CD14-positive monocyte (primary cell): ENCODE results near the gene TEX11. TPM values are rescaled to one million over a fixed set of nuclear protein-coding genes. Genes with fewer than 3 reads are reported as not detected.

Experiments used
- DNase-seq, 3 donors: peaks; one replicate each; pipeline ENCODE4 v3.0.0-alpha.2; 2011 to 2022
- H2AFZ ChIP-seq: 2 replicates; pipeline ENCODE4 v1.6.0; 2012; ENCODE audit warnings: mild to moderate bottlenecking, low read depth, low read length, inconsistent platforms; ENCODE audit not compliant: insufficient read depth, poor library complexity, severe bottlenecking
- H3K27ac ChIP-seq, 2 donors: 1 replicate in 1 of 2; 2 replicates in 1 of 2; pipeline ENCODE4 v1.5.1; 2012 to 2013; ENCODE audit warnings: low read length in 2 of 2, control low read depth in 1 of 2, inconsistent platforms in 1 of 2, low read depth in 1 of 2, mild to moderate bottlenecking in 1 of 2
- H3K27me3 ChIP-seq, 2 donors: one replicate each; pipeline versions ENCODE4 v1.6.0 to v1.6.1; 2011 to 2013; ENCODE audit warnings: low read length in 2 of 2; ENCODE audit not compliant: control insufficient read depth in 2 of 2, insufficient read depth in 2 of 2
- H3K36me3 ChIP-seq, 2 donors: replicated peaks in 1 of 2; 1 replicate in 1 of 2; 2 replicates in 1 of 2; pipeline versions ENCODE4 v1.5.1 to v1.6.1; 2012 to 2013; ENCODE audit warnings: low read length in 2 of 2, control low read depth in 1 of 2, inconsistent platforms in 1 of 2, mild to moderate bottlenecking in 1 of 2; ENCODE audit not compliant: insufficient read depth in 2 of 2, control insufficient read depth in 1 of 2
- H3K4me1 ChIP-seq, 2 donors: 1 replicate in 1 of 2; 2 replicates in 1 of 2; pipeline versions ENCODE4 v1.5.1 to v1.6.1; 2012 to 2013; ENCODE audit warnings: low read length in 2 of 2, control low read depth in 1 of 2, inconsistent platforms in 1 of 2, mild to moderate bottlenecking in 1 of 2, moderate library complexity in 1 of 2; ENCODE audit not compliant: insufficient read depth in 2 of 2, control insufficient read depth in 1 of 2
- H3K4me2 ChIP-seq: replicated peaks from 2 replicates; pipeline ENCODE3; 2012; ENCODE audit warnings: low read length, moderate library complexity, mild to moderate bottlenecking; ENCODE audit not compliant: poor library complexity, severe bottlenecking; ENCODE audit errors: extremely low read depth
- H3K4me3 ChIP-seq, 3 experiments: fragments of 200-600 bp in 1 of 3; sonication (generic) in 1 of 3; replicated peaks in 1 of 3; 1 replicate in 2 of 3; 2 replicates in 1 of 3; pipeline ENCODE4 v1.5.1; 2011 to 2013; ENCODE audit warnings: low read length in 3 of 3, mild to moderate bottlenecking in 3 of 3, control low read depth in 2 of 3, low read depth in 2 of 3, inconsistent platforms in 1 of 3, moderate library complexity in 1 of 3
- H3K79me2 ChIP-seq: 2 replicates; pipeline ENCODE4 v1.6.0; 2012; ENCODE audit warnings: mild to moderate bottlenecking, control low read depth, inconsistent platforms, low read length, moderate library complexity; ENCODE audit not compliant: insufficient read depth
- H3K9ac ChIP-seq: 2 replicates; pipeline ENCODE4 v1.6.0; 2017; ENCODE audit warnings: low read length, mild to moderate bottlenecking; ENCODE audit not compliant: insufficient read depth, poor library complexity, severe bottlenecking
- H3K9me3 ChIP-seq, 2 donors: replicated peaks in 1 of 2; 1 replicate in 1 of 2; 2 replicates in 1 of 2; pipeline versions ENCODE4 v1.5.1 to v1.6.1; 2012 to 2013; ENCODE audit warnings: low read length in 2 of 2, control low read depth in 1 of 2; ENCODE audit not compliant: control insufficient read depth in 1 of 2, insufficient read depth in 1 of 2
- H4K20me1 ChIP-seq: 2 replicates; pipeline ENCODE4 v1.6.0; 2012; ENCODE audit warnings: mild to moderate bottlenecking, low read length, control low read depth, moderate library complexity; ENCODE audit not compliant: insufficient read depth
- H3K27ac Mint-ChIP-seq, 7 donors: one replicate each; pipeline ENCODE4 v1.8.0; 2020; ENCODE audit warnings: mild to moderate bottlenecking in 7 of 7, mixed read lengths in 7 of 7, moderate library complexity in 6 of 7, inconsistent platforms in 2 of 7
- H3K27me3 Mint-ChIP-seq, 3 donors: one replicate each; pipeline ENCODE4 v1.8.0; 2021 to 2022; ENCODE audit warnings: low read depth in 3 of 3, mild to moderate bottlenecking in 3 of 3, mixed read lengths in 3 of 3, moderate library complexity in 3 of 3, inconsistent platforms in 1 of 3
- H3K36me3 Mint-ChIP-seq, 2 donors: one replicate each; pipeline ENCODE4 v1.8.0; 2020; ENCODE audit warnings: mixed read lengths in 2 of 2, inconsistent platforms in 1 of 2, mild to moderate bottlenecking in 1 of 2
- H3K4me1 Mint-ChIP-seq: one replicate; pipeline ENCODE4 v1.8.0; 2020; ENCODE audit warnings: mild to moderate bottlenecking, mixed read lengths
- H3K4me3 Mint-ChIP-seq, 2 donors: one replicate each; pipeline ENCODE4 v1.8.0; 2020; ENCODE audit warnings: mild to moderate bottlenecking in 2 of 2, mixed read lengths in 2 of 2, moderate library complexity in 1 of 2
- H3K9me3 Mint-ChIP-seq, 7 donors: one replicate each; pipeline ENCODE4 v1.8.0; 2020 to 2022; ENCODE audit warnings: mixed read lengths in 7 of 7, mild to moderate bottlenecking in 6 of 7, moderate library complexity in 6 of 7, inconsistent platforms in 2 of 7
- CTCF ChIP-seq: fragments of 200-600 bp; IDR thresholded peaks from one replicate; pipeline ENCODE4 v1.8.0; 2022; ENCODE audit warnings: antibody characterized with exemption, mild to moderate bottlenecking
- WGBS: methylation state at CpG from one replicate; pipeline ENCODE4 v1.1.5; 2013; ENCODE audit warnings: missing lambda C conversion rate; ENCODE audit not compliant: insufficient coverage; 5-methylcytosine and 5-hydroxymethylcytosine counted together
- intact Hi-C, 2 donors: fragments of 100-400 bp; cut with micrococcal nuclease; formaldehyde crosslinking; loops; one replicate each; pipeline versions ENCODE4 v1.15.0 to v1.15.1; 2023
- polyA plus RNA-seq, 3 donors: library from polyadenylated mRNA; depleted of rRNA in 1 of 3; unstranded in 2 of 3; stranded (reverse) in 1 of 3; fragments of 300-500 nt in 2 of 3; fragments of >200 nt in 1 of 3; fragmentation: Illumina TruSeq in 2 of 3; gene quantifications; 1 replicate in 2 of 3; 2 replicates in 1 of 3; pipeline ENCODE4 v1.2.3, GENCODE V29; 2012 to 2021

Gene TEX11
- polyA plus RNA-seq, 3 donors, result not detected

- no peaks in the 10 kb centered on the region for H3K36me3 ChIP-seq
- no peak overlapping the region for H3K4me3 Mint-ChIP-seq
- no peak for DNase-seq
- H3K4me2 ChIP-seq, result no peak overlapping the region
- H4K20me1 ChIP-seq, result no peaks in the 10 kb centered on the region
- H3K4me1 Mint-ChIP-seq, result no peaks in the 10 kb centered on the region
- H3K27ac Mint-ChIP-seq, result no peak overlapping the region
- H3K9ac ChIP-seq, result no peak overlapping the region
- no CpG with 5 or more reads among the region's 2 CpGs for WGBS
- H3K79me2 ChIP-seq, result no peaks in the 10 kb centered on the region
- H3K27me3 ChIP-seq, result no peaks in the 10 kb centered on the region
- no peaks in the 10 kb centered on the region for H3K9me3 ChIP-seq
- H3K9me3 Mint-ChIP-seq, result no peaks in the 10 kb centered on the region
- H3K4me1 ChIP-seq, result no peaks in the 10 kb centered on the region
- H3K27ac ChIP-seq, result no peak overlapping the region
- intact Hi-C loops, result no loop called here
- H3K36me3 Mint-ChIP-seq, result no peaks in the 10 kb centered on the region
- H3K4me3 ChIP-seq, result no peak overlapping the region
- H3K27me3 Mint-ChIP-seq, result peaks cover 0 to 5% (median 0%) of the 10 kb centered on the region in 3 donors
- no peak for TF ChIP-seq CTCF
- no peak overlapping the region for H2AFZ ChIP-seq
Observed at GRCh38 chrX:70488856-70489255, 419.7 kb downstream of the TEX11 start.

GRCh38 chrX:70485466-70485865, 423.0 kb downstream of the TEX11 start:
- Mint-ChIP-seq H3K9me3 (no peaks in the 10 kb centered on the region), H3K4me3 (no peak overlapping the region), H3K4me1 (peaks cover 2% of the 10 kb centered on the region), H3K27me3 (peaks cover 0 to 10% (median 0%) of the 10 kb centered on the region in 3 donors), H3K27ac (no peak overlapping the region), H3K36me3 (no peaks in the 10 kb centered on the region)
- no peak overlapping the region for H3K4me3 ChIP-seq
- no peak for DNase-seq
- H3K4me2 ChIP-seq, result no peak overlapping the region
- H3K27me3 ChIP-seq, result no peaks in the 10 kb centered on the region
- intact Hi-C loops, result no loop called here
- H3K79me2 ChIP-seq, result no peaks in the 10 kb centered on the region
- no peak for TF ChIP-seq CTCF
- WGBS, result 100% methylated on average over 1 of the region's 7 CpGs
- H2AFZ ChIP-seq, result no peak overlapping the region
- H3K36me3 ChIP-seq, result no peaks in the 10 kb centered on the region
- H3K4me1 ChIP-seq, result no peaks in the 10 kb centered on the region
- no peaks in the 10 kb centered on the region for H4K20me1 ChIP-seq
- no peak overlapping the region for H3K9ac ChIP-seq
- H3K9me3 ChIP-seq, result no peaks in the 10 kb centered on the region
- no peak overlapping the region for H3K27ac ChIP-seq
